SIG-M5 treated with dmso at 0.1 percent for 504 hours (cell line): ENCODE measurements around the gene GATA3.
"Not testable (repeated sequence)": the region's sequence is repeated elsewhere in the genome, so short reads cannot be mapped to it uniquely, and the experiment has no call there.

ENCODE experiments used
- DNase-seq: peaks from one replicate; lab custom pipeline; 2025; ENCODE audit not compliant: unreplicated experiment; lab: John Stamatoyannopoulos, UW

Gene GATA3

GRCh38 chr10:8054494-8055407, at the start of gene GATA3:
Gene GATA3 (plus strand): TSS chr10:8054688. CDS start chr10:8055656, 968 bp downstream.
- DNase-seq, result peak; percentile 69

- DNase-seq, result peak; percentile 63
Measured at GRCh38 chr10:8006274-8006999, 48.1 kb upstream of the GATA3 start.

- DNase-seq, result no peak
Measured at GRCh38 chr10:8009031-8009430, 45.5 kb upstream of the GATA3 start.

GRCh38 chr10:8013006-8013405, 41.5 kb upstream of the GATA3 start:
- no peak for DNase-seq

GRCh38 chr10:8013619-8014018, 40.9 kb upstream of the GATA3 start:
- DNase-seq, result no peak

- DNase-seq, result no peak
Measured at GRCh38 chr10:8014649-8015048, 39.8 kb upstream of the GATA3 start.

- no peak for DNase-seq
Measured at GRCh38 chr10:8017277-8017676, 37.2 kb upstream of the GATA3 start.

- no peak for DNase-seq
Measured at GRCh38 chr10:8023321-8023720, 31.2 kb upstream of the GATA3 start.

- DNase-seq, result no peak
Measured at GRCh38 chr10:8023851-8024250, 30.6 kb upstream of the GATA3 start.

- DNase-seq, result no peak
Measured at GRCh38 chr10:8026349-8027259, 27.9 kb upstream of the GATA3 start.

GRCh38 chr10:8031211-8031610, 23.3 kb upstream of the GATA3 start:
- DNase-seq, result not testable (repeated sequence)

GRCh38 chr10:8032558-8032957, 21.9 kb upstream of the GATA3 start:
- DNase-seq, result no peak

GRCh38 chr10:8033812-8034465, 20.5 kb upstream of the GATA3 start:
- no peak for DNase-seq

- DNase-seq, result no peak
Measured at GRCh38 chr10:8034466-8035005, 20.0 kb upstream of the GATA3 start.

- DNase-seq, result no peak
Measured at GRCh38 chr10:8035006-8035640, 19.4 kb upstream of the GATA3 start.

- DNase-seq, result no peak
Measured at GRCh38 chr10:8035641-8036470, 18.6 kb upstream of the GATA3 start.

- DNase-seq, result no peak
Measured at GRCh38 chr10:8036506-8037198, 17.8 kb upstream of the GATA3 start.

GRCh38 chr10:8037199-8037801, 17.2 kb upstream of the GATA3 start:
- DNase-seq, result no peak
